Natural killer cell (primary cell): ENCODE measurements around the gene ANGPTL5. TPM values are rescaled to one million over a fixed set of nuclear protein-coding genes. Genes with fewer than 3 reads are reported as not detected.

Experiments
- ATAC-seq, 3 donors: fragments of 150-1000 bp in 2 of 3; fragments of 200-7000 bp in 1 of 3; cut with Tn5 transposase; 1 replicate in 1 of 3; 2 replicates in 2 of 3; pipeline ENCODE4 v1.10.0; 2021; ENCODE audit warnings: mild to moderate bottlenecking in 2 of 3, moderate library complexity in 2 of 3
- DNase-seq, 2 donors: peaks; one replicate each; pipeline versions ENCODE4 v3.0.0 to v3.0.0-alpha.2; 2013 to 2021; ENCODE audit warnings: mixed read lengths in 1 of 2
- H3K27ac ChIP-seq: one replicate; pipeline ENCODE4 v1.5.1; 2013; ENCODE audit warnings: mild to moderate bottlenecking, low read length
- H3K27me3 ChIP-seq: one replicate; pipeline ENCODE4 v1.6.1; 2013; ENCODE audit warnings: low read length; ENCODE audit not compliant: control insufficient read depth, insufficient read depth
- H3K36me3 ChIP-seq: one replicate; pipeline ENCODE4 v1.6.1; 2013; ENCODE audit warnings: low read length; ENCODE audit not compliant: control insufficient read depth, insufficient read depth
- H3K4me1 ChIP-seq: one replicate; pipeline ENCODE4 v1.6.1; 2013; ENCODE audit warnings: low read length; ENCODE audit not compliant: control insufficient read depth, insufficient read depth
- H3K4me3 ChIP-seq: one replicate; pipeline ENCODE4 v1.5.1; 2013; ENCODE audit warnings: low read length
- H3K9me3 ChIP-seq: one replicate; pipeline ENCODE4 v1.6.1; 2013; ENCODE audit warnings: low read length; ENCODE audit not compliant: control insufficient read depth, insufficient read depth
- H3K27ac Mint-ChIP-seq, 2 donors: one replicate each; pipeline ENCODE4 v1.8.0; 2022; ENCODE audit warnings: mild to moderate bottlenecking in 2 of 2, mixed read lengths in 2 of 2, moderate library complexity in 1 of 2
- H3K27me3 Mint-ChIP-seq, 2 donors: one replicate each; pipeline ENCODE4 v1.8.0; 2022; ENCODE audit warnings: low read depth in 2 of 2, mixed read lengths in 2 of 2
- H3K36me3 Mint-ChIP-seq: one replicate; pipeline ENCODE4 v1.8.0; 2022; ENCODE audit warnings: mixed read lengths
- H3K4me1 Mint-ChIP-seq, 2 donors: one replicate each; pipeline ENCODE4 v1.8.0; 2022; ENCODE audit warnings: mixed read lengths in 2 of 2
- H3K4me3 Mint-ChIP-seq: one replicate; pipeline ENCODE4 v1.8.0; 2022; ENCODE audit warnings: mild to moderate bottlenecking, moderate library complexity, mixed read lengths
- H3K9me3 Mint-ChIP-seq, 2 donors: one replicate each; pipeline ENCODE4 v1.8.0; 2022; ENCODE audit warnings: mixed read lengths in 2 of 2
- CTCF ChIP-seq: fragments of 200-600 bp; IDR thresholded peaks from one replicate; pipeline ENCODE4 v1.8.0; 2022; ENCODE audit warnings: antibody characterized with exemption
- WGBS: methylation state at CpG from one replicate; pipeline ENCODE4 v1.1.7; 2013; ENCODE audit warnings: missing lambda C conversion rate; ENCODE audit not compliant: insufficient coverage; 5-methylcytosine and 5-hydroxymethylcytosine counted together
- intact Hi-C: fragments of 100-400 bp; cut with micrococcal nuclease; formaldehyde crosslinking; loops from one replicate; pipeline ENCODE4 v1.14.2; 2022
- total RNA-seq, 4 donors: library from RNA; stranded (reverse); fragments of 120-200 nt in 1 of 4; gene quantifications; one replicate each; pipeline versions ENCODE4 v1.2.3 to v1.2.4, GENCODE V29; 2013 to 2022

ANGPTL5 gene
- total RNA-seq, 3 donors from 2014 or later (not counting 1 experiment from before 2014, with no cell fraction given), result not detected

DNA sequence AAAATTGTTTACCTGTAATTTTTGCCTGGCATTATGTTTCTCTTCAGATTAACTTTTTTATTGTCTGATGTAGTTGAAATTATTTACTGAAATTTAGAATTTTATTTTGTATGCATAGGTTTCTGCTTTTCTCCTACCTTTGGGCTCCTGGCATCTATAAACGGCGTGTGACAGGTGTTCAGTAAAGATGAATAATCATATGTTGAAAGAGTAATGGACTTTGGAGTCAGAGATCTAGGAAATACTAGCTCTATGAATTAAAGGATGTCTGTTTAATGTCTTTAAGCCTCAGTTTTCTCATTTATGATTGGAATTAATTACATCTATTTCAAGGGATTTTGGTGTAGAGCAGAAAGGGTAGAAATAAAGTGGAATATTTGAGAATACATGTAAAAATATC lies 7.2 kb upstream of the ANGPTL5 start:
- Mint-ChIP-seq H3K4me1 (peaks cover 12% of the 10 kb centered on the region in 2 donors), H3K27me3 (no peaks in the 10 kb centered on the region), H3K4me3 (no peak overlapping the region), H3K27ac (no peak overlapping the region), H3K36me3 (peaks cover 7% of the 10 kb centered on the region), H3K9me3 (no peaks in the 10 kb centered on the region)
- no peaks in the 10 kb centered on the region for H3K4me1 ChIP-seq
- DNase-seq (no peak), ATAC-seq (no peak)
- no peak overlapping the region for H3K27ac ChIP-seq
- H3K36me3 ChIP-seq, result no peaks in the 10 kb centered on the region
- no peak for TF ChIP-seq CTCF
- intact Hi-C loops, result no loop called here
- no peaks in the 10 kb centered on the region for H3K27me3 ChIP-seq
- no peak overlapping the region for H3K4me3 ChIP-seq
- no peaks in the 10 kb centered on the region for H3K9me3 ChIP-seq
- WGBS, result 91% methylated on average over 2 of the region's 2 CpGs

DNA sequence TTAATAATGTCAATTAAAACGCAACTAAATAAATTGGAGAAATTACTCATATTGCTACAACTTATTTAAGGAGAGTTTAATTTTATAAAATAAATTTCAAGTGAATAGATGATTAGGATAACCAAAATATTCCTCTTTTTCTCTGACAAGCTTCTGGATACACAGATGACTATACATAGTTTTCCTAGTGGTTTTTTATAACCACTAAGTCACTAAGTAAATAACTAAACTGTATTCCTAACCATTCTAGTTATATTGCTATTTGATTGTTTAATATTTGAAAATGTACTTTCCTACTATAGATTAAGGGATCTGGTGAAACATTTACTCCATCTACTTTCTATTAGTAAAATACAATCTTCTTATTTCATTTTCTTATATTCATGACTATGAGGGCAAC lies 4.7 kb upstream of the ANGPTL5 start:
- no peaks in the 10 kb centered on the region for H3K36me3 Mint-ChIP-seq
- peak overlapping the region in 1 of 2 donors; percentile 57 for H3K27ac Mint-ChIP-seq
- no peaks in the 10 kb centered on the region for H3K4me1 ChIP-seq
- no peak for ATAC-seq
- no peaks in the 10 kb centered on the region for H3K36me3 ChIP-seq
- intact Hi-C loops, result no loop called here
- no peak for DNase-seq
- H3K4me1 Mint-ChIP-seq, result peaks cover 25 to 28% of the 10 kb centered on the region in 2 donors
- H3K4me3 Mint-ChIP-seq, result no peak overlapping the region
- no peak overlapping the region for H3K4me3 ChIP-seq
- no peaks in the 10 kb centered on the region for H3K9me3 ChIP-seq
- no peaks in the 10 kb centered on the region for H3K27me3 Mint-ChIP-seq
- no CpG with 5 or more reads among the region's 1 CpG for WGBS
- no peak for TF ChIP-seq CTCF
- H3K9me3 Mint-ChIP-seq, result no peaks in the 10 kb centered on the region
- no peak overlapping the region for H3K27ac ChIP-seq
- no peaks in the 10 kb centered on the region for H3K27me3 ChIP-seq

- DNase-seq (no peak), ATAC-seq (no peak)
- intact Hi-C loops, result no loop called here
- H3K9me3 ChIP-seq, result no peaks in the 10 kb centered on the region
- Mint-ChIP-seq H3K4me1 (peaks cover 44 to 47% of the 10 kb centered on the region in 2 donors), H3K27ac (peak overlapping the region; percentile 37 to 54), H3K9me3 (no peaks in the 10 kb centered on the region), H3K4me3 (no peak overlapping the region), H3K27me3 (no peaks in the 10 kb centered on the region), H3K36me3 (no peaks in the 10 kb centered on the region)
- no peaks in the 10 kb centered on the region for H3K27me3 ChIP-seq
- H3K27ac ChIP-seq, result no peak overlapping the region
- peaks cover 11% of the 10 kb centered on the region for H3K4me1 ChIP-seq
- no peak overlapping the region for H3K4me3 ChIP-seq
- H3K36me3 ChIP-seq, result no peaks in the 10 kb centered on the region
- TF ChIP-seq CTCF, result no peak
Observed at GRCh38 chr11:101917226-101917625, 904 bp upstream of the ANGPTL5 start.

DNA sequence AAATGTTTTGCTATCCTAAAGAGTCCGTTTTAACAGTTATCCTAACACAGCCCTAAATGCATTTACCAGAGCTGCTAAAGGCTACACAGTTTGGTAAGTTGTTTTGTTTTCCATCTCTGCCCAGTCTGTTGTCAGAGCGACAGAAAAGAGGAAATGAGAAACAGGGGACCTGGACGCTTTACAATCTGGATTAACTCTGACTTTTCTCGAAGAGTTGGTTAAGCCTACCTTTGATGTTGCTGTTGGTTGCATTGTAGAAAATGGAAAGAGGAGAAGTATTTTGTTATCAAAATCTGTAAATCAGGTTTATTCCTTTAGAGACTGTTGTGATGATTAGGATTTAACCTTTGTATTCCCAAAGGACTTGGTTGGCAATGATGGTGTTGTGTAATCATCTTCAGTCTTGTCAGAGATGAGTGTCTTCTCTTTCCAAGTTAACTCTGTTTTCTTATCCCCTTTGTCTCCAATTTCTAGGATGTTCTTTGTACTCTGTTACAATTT lies 481 bp downstream of the ANGPTL5 start:
- Histone ChIP-seq H3K36me3 (no peaks in the 10 kb centered on the region), H3K4me1 (peaks cover 11% of the 10 kb centered on the region), H3K27ac (peak overlapping the region; percentile 95), H3K27me3 (no peaks in the 10 kb centered on the region), H3K4me3 (peak overlapping the region; percentile 61), H3K9me3 (no peaks in the 10 kb centered on the region)
- ATAC-seq (no peak), DNase-seq (peak in 1 of 2 donors; percentile 29)
- H3K36me3 Mint-ChIP-seq, result no peaks in the 10 kb centered on the region
- TF ChIP-seq CTCF, result no peak
- peak overlapping the region; percentile 95 to 97 for H3K27ac Mint-ChIP-seq
- WGBS, result 16% methylated on average over 3 of the region's 4 CpGs
- H3K4me3 Mint-ChIP-seq, result peak overlapping the region; percentile 95
- H3K27me3 Mint-ChIP-seq, result no peaks in the 10 kb centered on the region
- peaks cover 44 to 47% of the 10 kb centered on the region in 2 donors for H3K4me1 Mint-ChIP-seq
- no peaks in the 10 kb centered on the region for H3K9me3 Mint-ChIP-seq
- intact Hi-C loops, result no loop called here
